HUDEP-2 (cell line): ENCODE results near the gene TFAP2A.

Experiments used
- DNase-seq, 76 experiments: peaks; one replicate each; lab custom pipeline; 2025; ENCODE audit not compliant: unreplicated experiment in 76 of 76; lab: John Stamatoyannopoulos, UW

TFAP2A gene

DNA sequence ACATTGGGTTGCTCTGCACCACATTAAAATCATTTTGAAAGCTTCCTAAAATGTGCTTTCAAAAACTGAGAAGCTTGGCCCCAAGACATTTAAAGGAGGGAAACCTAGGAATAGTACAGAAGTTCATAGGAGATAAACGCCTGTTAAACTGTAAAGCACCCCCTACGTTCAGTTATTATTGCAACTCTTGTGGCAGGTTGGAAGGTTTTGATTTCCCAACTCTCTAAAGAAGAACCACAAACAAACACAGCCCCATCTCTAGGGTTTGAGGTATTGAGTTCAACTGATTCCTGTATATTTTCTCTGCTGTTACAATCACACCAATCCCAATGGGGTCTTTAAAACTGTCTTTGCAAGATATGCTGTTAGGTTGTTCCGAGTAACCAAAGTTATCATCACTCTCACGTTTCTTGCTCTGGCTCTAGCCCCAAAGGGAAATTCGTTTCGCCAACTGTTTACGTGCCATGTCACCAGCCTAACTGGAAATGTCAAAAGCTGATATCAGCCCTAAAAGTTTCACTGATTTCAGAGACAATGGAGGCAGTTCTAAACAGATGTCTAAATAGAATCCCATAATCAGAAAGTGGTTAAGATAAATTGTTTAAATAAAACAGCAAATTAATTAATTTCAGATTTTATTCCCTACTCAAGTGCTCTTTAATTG lies 12.1 kb downstream of the TFAP2A start:
- peak in 30 of 76 experiments; percentile 20 to 84 (median 52) for DNase-seq

GRCh38 chr6:10401632-10402223 lies 13.1 kb downstream of the TFAP2A start:
- DNase-seq = peak in 25 of 76 experiments; percentile 14 to 80 (median 58)

DNA sequence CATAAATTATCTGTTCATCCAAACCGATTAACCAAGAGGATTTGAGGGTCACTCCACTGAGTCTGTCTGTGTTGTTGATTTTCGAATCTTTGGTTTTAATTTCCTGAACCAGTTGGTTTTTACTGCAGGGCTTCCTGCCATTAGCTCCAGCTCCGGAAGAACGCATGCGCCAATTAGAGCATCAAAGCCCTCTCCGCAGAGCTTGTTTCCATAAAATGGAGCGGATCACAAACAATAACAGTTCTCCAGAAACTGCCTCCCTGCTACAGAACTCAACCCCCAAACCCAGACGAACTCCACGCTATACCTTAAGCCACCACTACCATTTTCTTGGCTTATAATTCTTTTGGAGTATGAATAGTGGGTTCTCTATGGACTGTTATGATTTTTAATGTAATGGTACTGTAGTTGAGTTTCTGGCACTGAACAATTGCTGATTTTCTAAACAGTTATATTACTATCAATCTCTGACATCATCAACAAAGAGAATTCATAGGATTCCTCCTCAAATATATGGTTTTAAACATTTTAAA lies 13.8 kb downstream of the TFAP2A start:
- no peak for DNase-seq

GRCh38 chr6:10400330-10400729 lies 14.5 kb downstream of the TFAP2A start:
- DNase-seq = no peak

GRCh38 chr6:10399451-10399850 lies 15.4 kb downstream of the TFAP2A start:
- no peak for DNase-seq

GRCh38 chr6:10398446-10399218 lies 16.2 kb downstream of the TFAP2A start:
- peak in 4 of 76 experiments; percentile 20 to 36 (median 32) for DNase-seq

DNA sequence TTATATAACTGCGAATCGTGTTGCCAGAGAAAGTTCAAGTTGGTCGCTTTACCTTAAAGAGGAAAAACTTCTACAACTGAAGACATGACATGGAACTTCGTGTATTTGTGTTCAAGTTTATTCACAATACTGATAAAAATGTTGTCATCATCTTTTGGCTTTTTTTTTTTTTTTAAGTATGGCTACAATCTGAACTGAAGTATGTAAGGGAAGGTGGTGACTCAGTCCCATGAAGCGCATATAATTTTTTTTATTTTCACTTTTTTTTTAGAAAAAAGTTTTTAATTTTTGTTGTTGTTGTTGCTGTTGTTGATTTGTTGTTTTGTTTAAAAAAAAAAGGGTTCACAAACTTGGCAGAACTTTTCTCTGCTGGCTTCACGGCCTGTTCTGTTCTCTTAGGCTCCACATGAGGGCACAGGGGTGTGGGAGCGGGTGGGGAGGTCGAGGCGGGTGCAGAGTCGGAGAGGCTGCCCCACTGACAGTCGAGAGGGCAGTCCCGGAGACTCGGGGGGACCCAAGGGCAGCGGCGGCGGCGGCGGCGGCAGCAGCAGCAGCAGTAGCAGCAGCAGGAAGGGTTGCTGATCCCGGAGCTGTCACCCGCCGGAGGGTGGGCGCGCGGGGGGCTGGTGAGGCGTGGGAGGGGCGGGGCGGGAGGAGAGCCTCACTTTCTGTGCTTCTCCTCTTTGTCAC lies 17.0 kb downstream of the TFAP2A start:
- peak in 4 of 76 experiments; percentile 26 to 34 (median 32) for DNase-seq

GRCh38 chr6:10396785-10397184 lies 18.1 kb downstream of the TFAP2A start:
- no peak for DNase-seq

GRCh38 chr6:10395704-10396546 lies 18.9 kb downstream of the TFAP2A start:
- peak in 1 of 76 experiments; percentile 41 for DNase-seq

GRCh38 chr6:10395171-10395703 lies 19.6 kb downstream of the TFAP2A start:
- DNase-seq = no peak

- DNase-seq = no peak
These were observed 21.2 kb downstream of the TFAP2A start for GRCh38 chr6:10393544-10394225.

GRCh38 chr6:10391799-10392198 lies 23.1 kb downstream of the TFAP2A start:
- DNase-seq = no peak

GRCh38 chr6:10391299-10391630 lies 23.6 kb downstream of the TFAP2A start:
- DNase-seq = no peak

GRCh38 chr6:10390495-10391298 lies 24.2 kb downstream of the TFAP2A start:
- no peak for DNase-seq

GRCh38 chr6:10389739-10390494 lies 25.0 kb downstream of the TFAP2A start:
- DNase-seq = no peak

DNA sequence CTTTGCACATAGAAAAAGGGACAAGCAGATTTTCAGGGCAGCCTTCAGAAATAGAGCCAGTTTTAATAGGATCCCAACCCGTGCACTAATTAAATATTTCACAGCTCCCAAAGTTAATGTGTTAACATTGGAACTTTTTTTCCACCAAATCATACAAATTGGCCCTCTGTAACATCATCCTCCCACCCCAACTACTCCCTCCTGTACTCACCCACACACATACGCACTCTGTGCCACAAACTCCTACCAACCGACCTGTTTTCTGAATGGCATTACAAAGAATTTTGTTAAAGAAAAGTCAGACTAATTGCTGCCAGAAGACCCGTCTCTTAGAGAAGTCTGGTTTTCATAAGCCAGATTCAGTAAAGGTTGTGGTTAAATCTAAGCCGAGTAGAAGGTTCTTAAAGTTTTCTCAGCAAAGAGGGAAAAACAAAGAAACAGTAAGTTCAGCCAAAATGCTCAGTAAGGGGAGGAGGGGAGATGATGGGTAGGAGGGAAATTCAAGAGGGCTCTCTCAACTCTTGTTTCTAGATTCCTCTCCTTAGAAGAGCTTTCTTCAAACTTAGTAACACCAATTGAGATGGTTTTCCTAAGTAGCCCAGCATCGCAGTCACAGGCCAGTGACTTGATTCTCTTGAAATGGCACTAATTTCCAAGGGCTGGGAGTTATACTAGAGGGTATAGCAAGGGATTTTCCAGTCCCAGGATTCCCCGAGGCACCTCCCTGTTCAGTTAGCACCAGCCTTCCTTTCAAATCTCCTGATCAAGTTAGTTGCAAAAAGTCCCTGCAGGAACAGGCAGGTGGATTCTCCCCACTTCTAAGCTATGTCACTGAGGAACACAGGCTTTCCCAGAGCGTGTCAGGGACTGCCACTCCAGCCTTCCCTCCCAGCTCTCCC lies 27.9 kb downstream of the TFAP2A start:
- DNase-seq = no peak

DNA sequence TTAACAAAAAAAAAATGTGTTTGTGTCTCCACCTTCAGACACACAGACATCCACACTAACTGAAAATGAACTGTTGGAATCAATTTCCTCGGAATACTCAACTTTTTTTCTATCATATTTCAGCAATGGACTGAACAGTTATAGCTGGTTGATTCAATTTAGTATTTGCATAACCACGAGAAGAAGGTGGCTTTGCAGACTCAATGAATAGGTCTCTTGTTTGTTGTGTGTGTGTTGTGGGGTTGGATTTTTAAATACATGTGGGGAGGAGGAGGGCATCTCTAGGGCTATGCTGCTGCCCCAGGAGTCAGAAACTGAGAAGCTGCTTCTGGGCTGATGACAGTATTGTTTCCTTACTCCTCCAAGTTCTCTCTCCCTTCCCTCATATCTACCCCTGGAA lies 28.7 kb downstream of the TFAP2A start:
- DNase-seq = no peak
